ENCODE data around the gene ADGRB2.

DNA sequence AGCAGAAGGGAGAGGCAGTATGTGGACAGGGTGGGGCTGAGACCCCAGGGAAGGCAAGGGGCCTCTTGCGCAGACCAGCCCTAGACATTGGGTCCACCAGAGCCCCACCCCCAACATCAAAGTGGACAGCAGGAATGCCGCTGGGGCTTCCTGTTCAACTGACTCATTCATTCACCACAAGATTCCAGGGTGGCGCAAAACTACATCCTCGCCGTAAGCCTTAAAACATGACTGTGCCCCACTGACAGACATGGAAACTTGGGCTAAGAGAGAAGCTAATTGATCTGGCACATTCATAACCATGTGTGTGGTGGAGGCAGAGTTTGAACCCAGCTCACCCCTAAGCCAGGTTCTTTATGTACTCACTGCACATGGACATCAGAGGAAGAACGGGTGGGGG lies 74.3 kb downstream of the ADGRB2 start:
- TF ChIP-seq POLR2A (IDR thresholded peaks at IDR 0.05; ENCODE audit: low read depth, low read length): no peak
- no peak for TF ChIP-seq POLR2AphosphoS5 (IDR thresholded peaks at IDR 0.05; ENCODE audit: low read depth, low read length)

Measured in GM12892 (cell line).